CD4-positive, alpha-beta T cell treated with Interferon gamma for 1 hour (primary cell): Measurements from ENCODE around the gene ABAT.

Source experiments
- DNase-seq: peaks from one replicate; pipeline ENCODE4 v3.0.0-alpha.2; 2020

ABAT gene

GRCh38 chr16:8826278-8826879 lies 152.0 kb downstream of the ABAT start:
- no peak for DNase-seq

GRCh38 chr16:8828541-8829165 lies 154.2 kb downstream of the ABAT start:
- no peak for DNase-seq

GRCh38 chr16:8831450-8831849 lies 157.0 kb downstream of the ABAT start:
- no peak for DNase-seq

GRCh38 chr16:8831871-8832716 lies 157.7 kb downstream of the ABAT start:
- DNase-seq: no peak

GRCh38 chr16:8832717-8833105 lies 158.3 kb downstream of the ABAT start:
- DNase-seq: peak; percentile 23
